ENCODE measurements around the gene ACMSD.

Gene ACMSD

GRCh38 chr2:134912361-134912760, 73.9 kb downstream of the ACMSD start:
- DNase-seq (ENCODE audit: low read depth) = peak; percentile 61
- TF ChIP-seq CTCF (IDR thresholded peaks at IDR 0.05; ENCODE audit: insufficient read depth, low read depth, low read length, missing control alignments) = no peak
- no peak overlapping the region for H3K4me3 ChIP-seq (ENCODE audit: low read length)

GRCh38 chr2:134917360-134917865, 79.0 kb downstream of the ACMSD start:
- peak overlapping the region; percentile 68 for H3K4me3 ChIP-seq (ENCODE audit: low read length)
- no peak for TF ChIP-seq CTCF (IDR thresholded peaks at IDR 0.05; ENCODE audit: insufficient read depth, low read depth, low read length, missing control alignments)
- DNase-seq (ENCODE audit: low read depth) = peak; percentile 9

GRCh38 chr2:134917888-134918525, 79.6 kb downstream of the ACMSD start:
- peak; percentile 90 for DNase-seq (ENCODE audit: low read depth)
- peak; percentile 43 for TF ChIP-seq CTCF (IDR thresholded peaks at IDR 0.05; ENCODE audit: insufficient read depth, low read depth, low read length, missing control alignments)
- peak overlapping the region; percentile 68 for H3K4me3 ChIP-seq (ENCODE audit: low read length)

- peak; percentile 18 for TF ChIP-seq CTCF (IDR thresholded peaks at IDR 0.05; ENCODE audit: insufficient read depth, low read depth, low read length, missing control alignments)
- H3K4me3 ChIP-seq (ENCODE audit: low read length) = peak within 1 kb of the TSS; percentile 84
- DNase-seq (ENCODE audit: low read depth) = peak; percentile 99
Observed at GRCh38 chr2:134918526-134919340, 80.3 kb downstream of the ACMSD start, which contains the start of gene CCNT2. Gene CCNT2, plus strand, starts transcription at chr2:134918822. Its CDS starts 33 bp downstream, at chr2:134918855.

GRCh38 chr2:134919341-134920210, 81.2 kb downstream of the ACMSD start:
- H3K4me3 ChIP-seq (ENCODE audit: low read length) = peak overlapping the region; percentile 84
- no peak for TF ChIP-seq CTCF (IDR thresholded peaks at IDR 0.05; ENCODE audit: insufficient read depth, low read depth, low read length, missing control alignments)
- DNase-seq (ENCODE audit: low read depth) = peak; percentile 40

- H3K4me3 ChIP-seq (ENCODE audit: low read length) = no peak overlapping the region
- no peak for TF ChIP-seq CTCF (IDR thresholded peaks at IDR 0.05; ENCODE audit: insufficient read depth, low read depth, low read length, missing control alignments)
Observed at GRCh38 chr2:134924912-134925311, 86.5 kb downstream of the ACMSD start.

More at GRCh38 chr2:134924912-134925311, 86.5 kb downstream of the ACMSD start:
- no peak for DNase-seq (ENCODE audit: low read depth)
